Fibroblast of skin of left quadriceps (primary cell): ENCODE data around the gene TTC9B.
"Not testable (repeated sequence)": the region's sequence is repeated elsewhere in the genome, so short reads cannot be mapped to it uniquely, and the experiment has no call there.

Source experiments
- DNase-seq, 2 experiments: peaks; one replicate each; pipeline ENCODE4 v3.0.0-alpha.2; 2013; ENCODE audit warnings: low read depth in 2 of 2

Gene TTC9B

GRCh38 chr19:40170303-40170989 lies 47.7 kb downstream of the TTC9B start:
- not testable (repeated sequence) for DNase-seq

- not testable (repeated sequence) for DNase-seq
Measured at GRCh38 chr19:40169482-40170302, 48.5 kb downstream of the TTC9B start.
